ENCODE data around the gene AKAP13.
A peak's percentile ranks its signal among the peaks of the same experiment; 100 is the strongest.

Gene AKAP13

DNA sequence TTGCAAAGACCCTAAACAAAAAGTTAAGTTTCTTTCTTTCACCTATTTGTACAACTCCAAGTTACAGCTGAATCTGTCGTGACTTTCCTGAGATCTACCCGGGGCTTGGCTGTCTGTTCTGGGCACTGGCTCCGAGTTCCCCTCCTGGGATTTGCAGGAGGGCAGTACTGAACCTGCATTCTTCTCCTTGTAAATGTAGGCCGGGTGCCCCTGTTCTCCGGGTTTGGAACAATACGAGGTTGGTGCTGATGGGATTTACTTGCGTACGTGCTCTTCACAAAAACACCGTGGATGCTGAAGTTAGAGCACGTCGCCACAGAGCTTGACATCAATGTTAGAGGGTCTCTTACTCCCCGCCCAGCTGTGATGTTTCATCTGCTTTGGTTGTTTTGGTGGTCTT is 366.2 kb downstream of the AKAP13 start:
- H3K4me3 ChIP-seq (ENCODE audit: low read depth, low read length) = no peak overlapping the region
- DNase-seq (ENCODE audit: low read depth) = no peak

DNA sequence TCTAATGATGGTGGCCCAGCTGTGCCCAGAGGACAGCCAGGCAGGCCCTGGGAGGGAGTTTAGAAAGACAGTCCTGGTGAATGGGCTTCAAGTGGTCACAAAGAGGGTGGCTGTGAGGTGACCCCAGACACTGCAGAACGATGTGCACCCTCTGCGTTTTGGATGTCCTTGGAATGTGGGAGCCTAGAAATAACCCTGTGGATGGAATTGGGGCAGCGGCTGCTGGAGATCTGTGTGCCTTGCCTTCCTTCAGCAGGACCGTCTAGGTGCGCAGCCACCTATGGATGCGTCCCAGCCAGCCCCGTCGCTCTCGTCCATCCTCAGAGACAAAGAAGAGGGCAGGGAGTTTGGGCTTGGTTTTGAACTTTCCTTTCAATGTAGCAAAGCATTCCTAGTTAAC is 367.8 kb downstream of the AKAP13 start:
- H3K4me3 ChIP-seq (ENCODE audit: low read depth, low read length) = no peak overlapping the region
- DNase-seq (ENCODE audit: low read depth) = no peak

- no peak for DNase-seq (ENCODE audit: low read depth)
- H3K4me3 ChIP-seq (ENCODE audit: low read depth, low read length) = no peak overlapping the region
Measured at GRCh38 chr15:85748729-85749128, 368.3 kb downstream of the AKAP13 start.

- H3K4me3 ChIP-seq (ENCODE audit: low read depth, low read length) = peak overlapping the region; percentile 17
- no peak for DNase-seq (ENCODE audit: low read depth)
Measured at GRCh38 chr15:85749261-85750151, 369.1 kb downstream of the AKAP13 start.

- peak; percentile 54 for DNase-seq (ENCODE audit: low read depth)
- H3K4me3 ChIP-seq (ENCODE audit: low read depth, low read length) = no peak overlapping the region
Measured at GRCh38 chr15:85750319-85751290, 370.2 kb downstream of the AKAP13 start.

GRCh38 chr15:85751291-85752123 is 371.1 kb downstream of the AKAP13 start:
- no peak for DNase-seq (ENCODE audit: low read depth)
- no peak overlapping the region for H3K4me3 ChIP-seq (ENCODE audit: low read depth, low read length)

GRCh38 chr15:85752124-85752475 is 371.7 kb downstream of the AKAP13 start:
- DNase-seq (ENCODE audit: low read depth) = no peak
- H3K4me3 ChIP-seq (ENCODE audit: low read depth, low read length) = no peak overlapping the region

DNA sequence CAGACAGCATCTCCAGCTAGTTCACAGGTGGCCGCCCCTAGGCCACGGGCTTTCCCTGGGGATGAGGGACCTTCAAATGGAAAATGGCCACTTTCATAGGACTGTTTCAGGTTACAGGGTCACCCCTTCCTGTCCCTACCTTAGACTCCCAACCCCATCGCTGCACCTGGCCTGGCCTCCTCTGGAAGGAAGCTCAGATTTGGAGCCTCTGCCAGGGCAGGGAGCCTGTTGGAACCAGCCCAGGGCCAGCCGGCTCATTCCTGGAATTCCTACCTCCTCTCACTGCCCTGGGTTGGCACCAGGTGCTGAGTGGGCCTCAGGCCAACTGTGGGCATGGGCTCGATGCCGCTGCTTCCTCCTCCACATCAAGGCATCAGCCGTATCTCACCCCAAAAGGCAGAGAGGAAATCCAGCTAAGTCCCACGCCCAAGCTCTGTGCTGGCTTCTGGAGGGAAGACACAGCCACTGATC is 372.1 kb downstream of the AKAP13 start:
- no peak for DNase-seq (ENCODE audit: low read depth)
- no peak overlapping the region for H3K4me3 ChIP-seq (ENCODE audit: low read depth, low read length)

DNA sequence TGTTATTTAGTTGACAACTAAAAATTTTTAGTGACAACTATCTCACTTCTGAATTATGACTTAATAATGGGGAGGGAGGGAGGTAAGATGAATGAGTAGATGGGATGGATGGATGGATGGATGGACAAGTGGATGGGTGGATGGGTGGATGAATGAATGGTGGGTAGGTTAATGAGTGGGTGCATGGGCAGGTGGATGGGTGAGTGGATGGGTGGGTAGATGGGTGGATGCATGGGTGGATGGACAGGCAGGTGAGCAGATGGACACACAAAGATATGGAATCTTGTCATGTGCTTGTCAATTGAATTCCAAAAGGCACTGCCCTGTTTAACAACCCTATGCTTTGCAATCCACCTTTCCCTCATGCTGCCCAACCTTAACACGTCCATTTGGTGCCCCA is 372.9 kb downstream of the AKAP13 start:
- H3K4me3 ChIP-seq (ENCODE audit: low read depth, low read length) = no peak overlapping the region
- no peak for DNase-seq (ENCODE audit: low read depth)

GRCh38 chr15:85753791-85754452 is 373.5 kb downstream of the AKAP13 start:
- no peak for DNase-seq (ENCODE audit: low read depth)

DNA sequence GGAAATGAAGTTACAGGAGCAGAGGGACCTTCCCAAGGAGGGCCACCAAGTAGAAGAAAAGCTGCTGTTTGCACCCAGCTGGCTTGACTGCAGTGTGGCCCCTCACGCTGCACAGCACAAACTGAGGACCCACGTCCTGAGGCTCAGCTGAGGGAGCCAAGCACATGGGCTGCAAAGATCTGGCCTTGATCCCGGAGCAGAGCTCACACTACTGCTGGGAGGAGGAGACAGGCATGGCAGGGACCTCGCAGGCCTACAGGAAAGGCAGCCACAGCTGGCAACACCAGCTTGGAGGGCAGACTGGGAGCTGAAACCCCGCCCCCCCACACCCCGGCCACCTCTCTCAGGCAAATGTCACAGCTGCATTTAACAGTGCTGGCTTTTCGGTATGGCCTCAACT is 374.6 kb downstream of the AKAP13 start:
- H3K4me3 ChIP-seq (ENCODE audit: low read depth, low read length) = no peak overlapping the region
- no peak for DNase-seq (ENCODE audit: low read depth)

More at GRCh38 chr15:85753791-85754452, 373.5 kb downstream of the AKAP13 start:
- no peak overlapping the region for H3K4me3 ChIP-seq (ENCODE audit: low read depth, low read length)

DNA sequence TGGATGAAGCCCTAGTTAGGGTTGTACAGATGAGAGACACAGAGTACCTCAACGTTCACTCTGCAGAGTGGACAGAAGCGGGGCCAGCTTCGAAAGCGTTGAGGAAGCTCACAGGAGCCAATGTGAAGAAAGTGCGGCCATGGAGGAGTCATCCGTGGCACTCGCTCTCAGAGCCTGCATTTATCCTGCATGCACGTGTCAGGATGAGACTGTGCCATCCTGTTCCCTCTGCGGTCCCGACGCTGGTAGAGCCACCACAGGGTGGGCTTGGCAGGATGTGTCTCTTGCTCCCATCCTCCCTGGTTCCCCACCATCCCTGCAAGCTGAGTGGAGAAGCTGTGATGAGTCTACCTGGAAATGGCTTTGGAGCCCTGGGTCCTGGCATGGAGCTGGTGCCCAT is 375.1 kb downstream of the AKAP13 start:
- no peak for DNase-seq (ENCODE audit: low read depth)

DNA sequence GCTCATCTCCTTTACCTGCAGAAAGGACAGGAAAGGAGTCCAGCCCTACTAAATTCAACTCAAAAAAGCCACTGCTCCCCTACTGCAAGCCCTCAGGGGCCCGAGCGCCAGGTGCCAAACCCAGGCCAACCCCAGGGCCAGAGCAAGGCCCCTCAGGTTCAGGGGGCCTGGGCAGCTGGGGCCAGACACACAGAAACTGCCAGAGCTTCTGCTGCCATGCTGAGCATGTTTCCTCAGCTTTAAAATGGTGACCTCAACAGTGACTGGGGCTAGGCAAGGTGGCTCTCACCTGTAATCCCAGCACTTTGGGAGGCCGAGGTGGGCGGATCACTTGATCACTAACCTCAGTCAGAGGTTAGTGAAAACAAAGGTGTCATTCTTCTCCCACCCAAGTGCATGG is 375.5 kb downstream of the AKAP13 start:
- no peak overlapping the region for H3K4me3 ChIP-seq (ENCODE audit: low read depth, low read length)
- no peak for DNase-seq (ENCODE audit: low read depth)

More for the DNA sequence above, 375.1 kb downstream of the AKAP13 start:
- H3K4me3 ChIP-seq (ENCODE audit: low read depth, low read length) = no peak overlapping the region

- no peak for DNase-seq (ENCODE audit: low read depth)
- no peak overlapping the region for H3K4me3 ChIP-seq (ENCODE audit: low read depth, low read length)
Measured at GRCh38 chr15:85756411-85757072, 376.1 kb downstream of the AKAP13 start.

DNA sequence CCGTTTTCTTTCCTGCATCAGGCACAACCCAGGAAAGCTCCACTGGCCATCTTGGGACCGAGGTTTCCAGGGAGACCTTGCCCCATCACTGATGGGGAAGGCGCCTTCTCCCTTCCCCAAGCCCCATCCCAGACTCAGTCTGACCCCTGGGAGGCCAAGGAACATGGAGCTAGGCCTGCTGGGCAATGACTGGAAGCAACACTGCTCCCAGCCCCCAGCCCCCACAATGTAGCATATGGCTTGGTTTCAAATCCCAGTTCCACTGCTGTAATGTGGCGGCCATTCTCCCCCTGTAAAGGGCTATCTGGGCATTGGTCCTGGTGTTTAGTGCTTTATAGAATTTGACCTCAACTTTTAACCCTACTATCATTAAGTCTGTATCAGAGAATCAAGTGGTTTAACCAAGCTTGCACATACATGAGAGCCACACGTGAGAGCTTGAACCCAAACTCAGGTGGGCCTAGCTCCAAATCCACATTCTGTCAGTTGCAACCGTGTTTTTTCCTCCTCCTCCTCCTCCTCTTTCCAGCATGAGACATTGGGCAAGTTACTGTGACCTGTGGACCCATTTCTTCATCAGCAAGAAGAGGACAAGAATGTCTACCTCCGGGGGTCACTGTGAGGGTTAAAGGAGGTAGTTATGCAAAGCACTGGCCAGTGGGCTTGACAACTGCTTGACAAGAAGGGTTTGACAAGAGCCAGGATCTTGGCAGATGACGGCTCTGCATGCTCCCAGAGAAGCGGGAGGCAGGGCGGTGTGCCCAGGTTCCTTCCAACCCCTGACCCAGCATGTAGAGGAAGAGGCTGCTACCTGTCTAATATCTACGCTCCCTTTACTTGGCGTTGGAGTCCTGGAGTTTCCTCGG is 376.9 kb downstream of the AKAP13 start:
- DNase-seq (ENCODE audit: low read depth) = no peak

GRCh38 chr15:85757939-85758654 is 377.7 kb downstream of the AKAP13 start:
- no peak overlapping the region for H3K4me3 ChIP-seq (ENCODE audit: low read depth, low read length)
- DNase-seq (ENCODE audit: low read depth) = no peak

More for the DNA sequence above, 376.9 kb downstream of the AKAP13 start:
- H3K4me3 ChIP-seq (ENCODE audit: low read depth, low read length) = no peak overlapping the region

GRCh38 chr15:85758655-85758978 is 378.2 kb downstream of the AKAP13 start:
- DNase-seq (ENCODE audit: low read depth) = no peak
- H3K4me3 ChIP-seq (ENCODE audit: low read depth, low read length) = no peak overlapping the region
